Amniotic epithelial cell (primary cell): Measurements from ENCODE around the gene MCL1.
A peak's percentile ranks its signal among the peaks of the same experiment; 100 is the strongest.
"Not testable (repeated sequence)": the region's sequence is repeated elsewhere in the genome, so short reads cannot be mapped to it uniquely, and the experiment has no call there.

Experiments used
- DNase-seq: peaks from one replicate; pipeline ENCODE4 v3.0.0-alpha.2; 2010; ENCODE audit warnings: low read depth

The MCL1 gene

DNA sequence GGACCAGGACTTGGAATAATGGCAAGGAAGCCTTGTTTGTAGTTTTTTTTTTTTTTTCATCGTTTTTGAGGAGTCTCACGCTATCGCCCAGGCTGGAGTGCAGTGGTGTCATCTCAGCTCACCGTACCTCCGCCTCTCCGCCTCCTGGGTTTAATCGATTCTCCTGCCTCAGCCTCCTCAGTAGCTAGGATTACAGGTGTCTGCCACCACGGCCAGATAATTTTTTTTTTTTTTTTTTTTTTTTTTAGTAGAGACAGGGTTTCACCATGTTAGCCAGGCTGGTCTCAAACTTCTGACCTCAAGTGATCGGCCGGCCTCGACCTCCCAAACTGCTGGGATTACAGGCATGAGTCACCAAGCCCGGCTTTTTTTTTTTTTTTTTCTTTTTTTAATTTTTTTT lies 23.0 kb upstream of the MCL1 start:
- not testable (repeated sequence) for DNase-seq

DNA sequence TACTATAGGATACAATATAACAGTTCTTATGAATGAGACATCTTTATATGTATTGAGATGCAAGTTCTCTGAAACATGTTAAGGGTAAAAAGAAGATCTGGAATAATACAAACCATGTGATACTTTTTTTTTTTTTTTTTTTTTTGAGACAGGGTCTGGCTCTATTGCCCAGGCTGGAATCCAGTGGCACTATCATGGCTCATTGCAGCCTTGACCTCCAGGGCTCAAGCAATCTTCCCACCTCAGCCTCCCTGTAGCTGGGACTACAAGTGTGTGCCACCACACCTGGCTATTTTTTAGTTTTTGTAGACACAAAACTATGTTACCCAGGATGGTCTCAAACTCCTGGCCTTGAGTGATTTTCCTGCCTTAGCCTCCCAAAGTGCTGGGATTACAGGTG lies 22.1 kb upstream of the MCL1 start:
- no peak for DNase-seq

DNA sequence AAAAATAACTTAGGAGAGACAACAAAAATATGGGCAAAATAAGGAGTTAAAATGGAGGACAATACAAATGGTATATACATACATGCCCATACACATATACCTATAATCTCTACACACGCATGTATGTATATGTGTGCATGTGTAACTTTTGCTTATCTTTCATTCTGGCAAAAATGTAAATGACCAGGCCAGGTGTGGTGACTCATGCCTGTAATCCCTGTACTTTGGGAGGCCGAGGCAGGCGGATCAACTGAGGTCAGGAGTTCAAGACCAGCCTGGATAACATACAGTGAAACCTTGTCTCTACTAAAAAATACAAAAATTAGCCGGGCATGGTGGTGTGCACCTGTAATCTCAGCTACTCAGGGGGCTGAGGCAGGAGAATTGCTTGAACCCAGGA lies 18.9 kb upstream of the MCL1 start:
- not testable (repeated sequence) for DNase-seq

DNA sequence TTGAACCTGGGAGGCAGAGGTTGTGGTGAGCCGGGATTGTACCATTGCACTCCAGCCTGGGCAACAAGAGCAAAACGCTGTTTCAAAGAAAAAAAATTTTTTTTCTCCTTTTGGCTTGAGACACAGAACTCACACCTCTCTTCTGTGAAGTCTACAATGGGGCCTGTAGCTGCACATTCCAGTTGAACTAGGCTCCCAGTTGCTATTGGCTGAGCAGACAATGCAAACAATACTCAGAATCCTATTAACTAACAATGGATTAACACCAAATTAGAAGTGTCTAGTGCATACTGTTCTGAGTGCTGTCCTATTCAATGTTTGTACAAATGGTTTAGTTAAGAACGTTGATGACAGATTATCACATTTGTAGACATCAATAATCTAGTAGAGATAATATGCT lies 17.6 kb upstream of the MCL1 start:
- no peak for DNase-seq

DNA sequence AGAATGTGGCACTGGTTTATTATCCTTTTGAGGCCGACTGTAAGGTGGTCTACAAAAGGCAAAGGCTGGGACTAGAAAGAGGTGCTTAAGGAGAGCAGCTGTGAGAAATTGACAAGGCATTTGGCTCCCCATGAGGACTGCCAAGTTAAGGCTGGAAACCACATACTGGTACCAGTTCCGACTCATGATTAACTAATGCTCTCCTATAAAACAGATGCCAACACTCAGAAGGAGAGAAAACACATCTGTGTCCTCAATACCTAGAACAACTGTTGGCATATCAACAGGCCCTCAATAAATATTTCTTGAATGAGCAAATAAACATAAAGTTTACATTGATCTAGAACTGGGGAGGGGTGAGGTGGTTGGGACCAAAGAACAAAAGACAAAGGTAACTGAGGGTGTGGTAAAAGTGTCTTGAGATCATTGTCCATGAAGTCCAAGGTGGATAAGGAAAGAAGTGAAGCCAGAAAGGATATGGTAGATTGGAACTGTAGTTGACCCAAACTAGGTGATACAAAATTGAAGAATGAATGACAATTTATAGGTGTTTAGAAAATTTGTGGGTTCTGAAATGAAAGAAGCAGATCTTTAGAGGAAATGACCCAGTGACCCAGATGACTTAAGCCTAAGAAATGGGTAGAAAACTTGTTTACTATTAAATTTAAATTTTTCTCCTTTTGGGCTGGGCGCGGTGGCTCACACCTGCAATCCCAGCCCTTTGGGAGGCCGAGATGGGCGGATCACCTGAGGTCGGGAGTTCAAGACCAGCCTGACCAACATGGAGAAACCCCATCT lies 16.9 kb upstream of the MCL1 start:
- DNase-seq: peak; percentile 91

DNA sequence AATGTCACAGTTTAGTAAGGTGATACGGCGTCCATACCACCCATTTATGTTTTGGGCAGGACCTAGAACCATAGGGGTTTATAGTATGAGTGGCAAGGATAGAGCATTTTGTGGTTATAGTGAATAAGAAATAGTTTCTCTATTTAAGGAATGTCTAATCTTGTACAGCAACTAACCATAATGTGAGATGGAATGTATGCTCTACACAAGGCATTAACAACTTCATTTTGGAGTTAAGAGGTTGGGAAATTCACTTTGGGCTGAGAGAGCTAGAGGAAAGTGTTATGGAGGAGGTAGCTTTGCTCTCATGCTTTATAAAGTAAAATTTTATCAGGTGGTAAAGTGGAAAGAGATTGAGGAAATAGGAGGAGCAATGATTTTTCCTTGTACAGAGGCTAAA lies 3.0 kb upstream of the MCL1 start:
- DNase-seq: peak; percentile 69

DNA sequence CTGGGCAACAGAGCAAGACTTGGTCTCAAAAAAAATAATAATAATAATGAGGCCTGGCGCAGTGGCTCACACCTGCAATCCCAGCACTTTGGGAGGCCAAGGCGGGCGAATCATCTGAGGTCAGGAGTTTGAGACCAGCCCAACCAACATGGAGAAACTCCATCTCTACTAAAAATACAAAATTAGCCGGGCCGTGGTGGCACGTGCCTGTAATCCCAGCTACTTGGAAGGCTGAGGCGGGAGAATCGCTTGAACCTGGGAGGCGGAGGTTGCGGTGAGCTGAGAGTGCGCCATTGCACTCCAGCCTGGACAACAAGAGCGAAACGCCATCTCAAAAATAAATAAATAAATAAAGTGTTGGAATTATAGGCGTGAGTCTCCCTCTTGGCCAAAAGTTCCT lies 2.6 kb upstream of the MCL1 start:
- DNase-seq: not testable (repeated sequence)

DNA sequence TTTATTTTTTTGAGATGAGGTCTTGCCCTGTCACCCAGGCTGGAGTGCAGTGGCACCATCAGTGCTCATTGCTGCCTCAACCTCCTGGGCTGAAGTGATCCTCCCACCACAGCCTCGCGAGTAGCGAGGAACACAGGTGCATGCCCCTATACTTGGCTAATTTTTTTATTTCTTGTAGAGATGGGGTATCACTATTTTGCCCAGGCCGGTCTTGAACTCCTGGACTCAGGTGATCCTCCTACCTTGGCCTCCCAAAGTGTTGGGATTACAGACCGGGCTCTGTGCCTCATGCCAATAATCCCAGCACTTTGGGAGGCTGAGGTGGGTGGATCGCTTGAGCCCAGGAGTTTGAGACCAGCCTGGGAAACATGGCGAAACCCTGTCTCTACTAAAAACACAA lies 2.0 kb upstream of the MCL1 start:
- not testable (repeated sequence) for DNase-seq

DNA sequence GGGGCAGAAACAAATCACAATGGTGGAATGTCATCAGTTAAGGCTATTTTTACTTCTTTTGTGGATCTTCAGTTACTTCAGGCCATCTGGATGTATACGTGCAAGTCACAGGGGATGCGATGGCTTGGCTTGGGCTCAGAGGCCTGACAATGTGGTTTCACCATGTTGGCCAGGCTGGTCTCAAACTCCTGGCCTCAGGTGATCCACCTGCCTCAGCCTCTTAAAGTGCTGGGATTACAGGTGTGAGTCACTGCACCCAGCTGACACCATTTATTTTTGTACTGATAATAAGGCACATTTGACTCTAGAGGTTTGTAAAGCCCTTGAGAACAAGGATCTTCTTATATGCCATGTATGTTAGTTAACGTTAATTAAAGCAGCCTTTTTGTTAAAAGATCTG lies 1.6 kb upstream of the MCL1 start:
- DNase-seq: not testable (repeated sequence)

DNA sequence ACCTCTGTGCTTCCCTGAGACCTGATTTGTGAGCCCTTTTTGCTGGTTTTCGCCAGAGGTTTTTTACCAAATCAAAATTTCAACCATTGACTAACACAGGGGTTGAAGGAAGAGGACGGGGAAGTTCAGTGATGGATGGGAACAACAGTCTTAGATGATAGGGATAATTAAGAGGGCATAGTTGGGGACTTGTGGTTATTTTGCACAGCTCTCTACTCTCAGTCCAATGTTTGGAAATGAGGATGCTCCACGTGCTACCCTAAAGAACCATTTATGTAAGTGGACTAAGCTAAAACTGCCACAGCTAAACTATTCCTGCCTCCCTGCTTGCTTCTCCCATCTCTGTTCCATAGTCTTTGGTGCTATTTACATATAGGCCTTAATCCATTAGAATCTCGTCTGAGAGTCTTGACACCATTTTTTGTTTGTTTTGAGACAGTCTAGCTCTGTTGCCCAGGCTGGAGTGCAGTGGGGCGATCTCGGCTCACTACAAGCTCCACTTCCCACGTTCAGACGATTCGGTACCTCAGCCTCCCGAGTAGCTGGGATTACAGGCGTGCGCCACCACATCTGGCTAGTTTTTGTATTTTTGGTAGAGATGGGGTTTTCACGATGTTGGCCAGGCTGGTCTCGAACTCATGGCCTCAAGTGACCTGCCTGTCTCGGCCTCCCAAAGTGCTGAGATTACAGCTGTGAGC lies 684 bp upstream of the MCL1 start:
- DNase-seq: no peak

DNA sequence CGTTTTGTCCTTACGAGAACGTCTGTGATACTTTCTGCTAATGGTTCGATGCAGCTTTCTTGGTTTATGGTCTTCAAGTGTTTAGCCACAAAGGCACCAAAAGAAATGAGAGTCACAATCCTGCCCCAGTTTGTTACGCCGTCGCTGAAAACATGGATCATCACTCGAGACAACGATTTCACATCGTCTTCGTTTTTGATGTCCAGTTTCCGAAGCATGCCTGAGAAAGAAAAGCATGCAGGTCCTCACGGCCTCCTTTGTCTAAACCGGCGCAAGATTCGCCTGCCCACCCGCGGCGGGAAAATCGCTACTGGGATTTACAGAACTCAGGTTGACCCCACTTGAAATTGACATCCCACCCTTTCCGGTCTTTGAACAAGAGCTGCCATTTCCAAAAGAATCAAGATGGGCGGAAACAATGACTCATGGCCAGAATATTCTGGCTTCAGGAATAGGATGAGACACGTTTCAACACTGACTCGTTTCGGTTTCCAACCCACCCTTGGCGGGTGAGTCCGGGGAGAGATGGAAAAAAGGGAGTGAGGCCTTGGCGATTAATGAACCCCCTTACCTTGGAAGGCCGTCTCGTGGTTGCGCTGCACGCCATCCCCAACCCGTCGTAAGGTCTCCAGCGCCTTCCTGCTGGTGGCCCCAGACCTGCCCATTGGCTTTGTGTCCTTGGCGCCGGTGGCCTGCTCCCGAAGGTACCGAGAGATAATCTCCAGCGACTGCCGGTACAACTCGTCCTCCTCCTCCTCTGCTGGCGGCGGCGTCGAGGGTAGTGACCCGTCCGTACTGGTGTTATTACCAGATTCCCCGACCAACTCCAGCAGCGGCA lies 919 bp downstream of the MCL1 start:
- DNase-seq: peak; percentile 85

DNA sequence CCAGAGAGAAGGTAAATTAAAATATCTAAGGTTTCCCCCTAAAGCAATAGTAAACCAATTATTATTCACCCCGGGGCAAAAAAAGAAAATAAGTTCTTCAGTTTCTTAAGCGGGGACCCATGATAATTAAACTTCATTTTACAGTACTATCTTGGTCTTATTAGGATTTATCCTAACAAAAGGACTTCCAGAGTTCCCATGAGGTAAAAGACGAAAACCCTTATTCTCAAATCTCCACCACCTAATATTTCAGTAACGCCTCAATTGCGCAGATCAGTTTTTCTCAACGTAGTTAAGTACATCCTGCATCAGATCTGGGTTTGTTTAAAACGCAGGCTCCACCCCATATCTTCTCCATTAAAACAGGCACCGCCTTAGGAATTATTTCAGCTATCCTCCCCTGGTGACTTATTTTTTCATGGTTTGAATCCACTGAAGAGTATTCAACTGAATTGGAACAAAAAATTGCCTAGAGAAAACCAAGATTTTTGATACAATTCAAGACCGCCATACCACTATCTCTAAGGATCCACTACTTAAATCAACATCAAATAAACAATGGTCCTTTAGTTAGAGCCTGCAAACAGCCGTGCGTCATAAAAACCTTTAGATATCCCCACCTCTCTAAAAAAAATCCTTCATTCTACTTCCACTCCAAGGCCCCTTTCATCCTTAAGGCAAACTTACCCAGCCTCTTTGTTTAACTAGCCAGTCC lies 1.7 kb downstream of the MCL1 start:
- DNase-seq: peak; percentile 52

DNA sequence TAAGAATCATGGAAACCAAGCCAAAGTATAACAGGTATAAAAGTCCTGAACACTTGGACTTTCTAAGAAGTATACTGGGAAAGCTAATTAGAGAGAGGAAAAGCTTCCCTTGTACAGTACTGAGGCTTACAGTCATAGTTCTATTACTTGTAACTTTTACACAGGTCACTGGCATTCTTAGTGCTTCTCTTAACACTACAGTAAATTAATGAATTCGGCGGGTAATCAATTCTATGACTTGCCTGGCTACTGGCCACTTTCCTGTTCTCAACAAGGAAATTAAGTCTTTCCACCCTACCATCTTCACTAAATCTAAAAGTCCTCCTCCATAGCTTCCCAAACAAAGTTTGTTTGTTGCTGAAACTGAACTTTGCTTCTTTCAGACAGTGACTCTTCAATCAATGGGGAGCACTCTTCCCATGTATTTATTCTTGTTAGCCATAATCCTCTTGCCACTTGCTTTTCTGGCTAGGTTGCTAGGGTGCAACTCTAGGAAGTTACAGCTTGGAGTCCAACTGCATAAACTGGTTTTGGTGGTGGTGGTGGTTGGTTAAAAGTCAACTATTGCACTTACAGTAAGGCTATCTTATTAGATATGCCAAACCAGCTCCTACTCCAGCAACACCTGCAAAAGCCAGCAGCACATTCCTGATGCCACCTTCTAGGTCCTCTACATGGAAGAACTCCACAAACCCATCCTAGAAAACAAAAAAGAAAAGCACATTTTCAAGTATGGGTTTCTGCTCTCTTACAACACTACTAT lies 2.4 kb downstream of the MCL1 start:
- DNase-seq: peak; percentile 36

DNA sequence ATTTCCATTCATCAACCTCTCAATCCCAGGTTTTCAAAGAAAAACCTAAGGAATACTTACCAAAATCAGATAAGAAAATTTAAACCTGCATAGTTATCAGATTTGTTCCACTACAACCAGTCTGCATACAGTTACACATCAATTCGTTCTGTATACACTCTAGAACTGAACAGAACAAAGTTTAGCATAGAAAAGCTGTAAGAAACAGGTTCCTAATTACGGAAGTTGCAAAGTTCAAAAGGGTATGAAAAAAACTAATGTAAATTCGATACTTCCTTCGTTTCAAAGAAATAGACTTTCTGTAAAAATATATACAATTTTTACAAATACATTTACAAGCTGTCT lies 3.1 kb downstream of the MCL1 start:
- no peak for DNase-seq

DNA sequence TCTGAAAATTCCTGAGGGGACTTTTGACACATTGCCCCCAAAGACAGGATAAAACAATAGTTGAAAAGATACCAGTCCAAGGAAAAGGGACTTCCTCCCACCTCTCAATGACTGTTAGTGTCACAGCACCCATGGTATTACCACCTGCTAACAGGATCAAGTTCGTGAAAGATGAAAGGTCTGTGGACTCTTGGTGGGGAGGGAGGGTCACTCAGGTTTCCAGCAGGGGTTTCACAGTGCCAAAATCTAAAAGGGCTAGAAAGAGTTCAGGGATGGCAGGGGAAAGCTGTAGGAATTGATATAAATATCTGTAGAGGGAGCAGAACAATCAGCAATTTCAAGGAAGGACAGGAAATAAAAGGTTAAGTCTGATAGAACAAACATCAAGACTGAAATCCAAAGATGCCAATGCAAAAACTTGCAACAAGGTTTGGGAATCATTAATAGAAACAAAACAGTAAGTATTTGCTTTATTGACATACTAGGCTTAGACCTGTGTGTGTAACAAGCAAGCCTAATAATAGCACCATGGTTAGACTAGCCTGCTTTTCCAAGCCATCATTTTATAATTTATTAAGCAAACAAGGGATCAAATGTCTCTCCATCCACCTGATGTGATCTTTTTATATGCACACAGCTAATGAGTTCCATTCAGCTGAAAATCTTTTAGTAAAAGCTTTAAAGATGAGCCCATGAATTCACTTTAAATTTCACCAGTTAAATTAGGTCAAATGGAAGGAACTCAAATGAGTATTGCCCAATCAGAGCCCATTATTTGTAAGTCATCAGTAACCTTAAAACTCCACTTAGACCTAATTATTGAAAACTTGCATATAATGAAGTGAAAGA lies 3.7 kb downstream of the MCL1 start:
- peak; percentile 48 for DNase-seq

DNA sequence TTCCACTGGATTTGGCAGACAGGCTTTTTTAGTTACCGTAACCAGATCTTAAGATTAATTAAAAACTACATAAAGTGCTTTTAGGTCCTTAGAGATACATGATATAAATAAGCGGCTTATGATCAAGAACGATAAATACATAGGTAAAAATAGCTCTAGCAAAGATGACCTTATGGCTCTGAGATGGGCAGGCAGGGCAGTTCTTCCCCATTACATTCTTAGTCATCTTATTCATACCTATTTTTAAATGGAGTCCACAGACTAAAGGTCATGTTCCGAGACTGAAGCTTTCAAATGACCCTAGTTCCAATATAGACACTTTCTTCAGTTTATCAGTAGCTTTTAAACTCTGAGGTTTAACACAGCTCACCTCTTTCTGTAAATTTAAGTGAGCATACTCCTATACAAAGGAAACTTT lies 4.3 kb downstream of the MCL1 start:
- peak; percentile 31 for DNase-seq

DNA sequence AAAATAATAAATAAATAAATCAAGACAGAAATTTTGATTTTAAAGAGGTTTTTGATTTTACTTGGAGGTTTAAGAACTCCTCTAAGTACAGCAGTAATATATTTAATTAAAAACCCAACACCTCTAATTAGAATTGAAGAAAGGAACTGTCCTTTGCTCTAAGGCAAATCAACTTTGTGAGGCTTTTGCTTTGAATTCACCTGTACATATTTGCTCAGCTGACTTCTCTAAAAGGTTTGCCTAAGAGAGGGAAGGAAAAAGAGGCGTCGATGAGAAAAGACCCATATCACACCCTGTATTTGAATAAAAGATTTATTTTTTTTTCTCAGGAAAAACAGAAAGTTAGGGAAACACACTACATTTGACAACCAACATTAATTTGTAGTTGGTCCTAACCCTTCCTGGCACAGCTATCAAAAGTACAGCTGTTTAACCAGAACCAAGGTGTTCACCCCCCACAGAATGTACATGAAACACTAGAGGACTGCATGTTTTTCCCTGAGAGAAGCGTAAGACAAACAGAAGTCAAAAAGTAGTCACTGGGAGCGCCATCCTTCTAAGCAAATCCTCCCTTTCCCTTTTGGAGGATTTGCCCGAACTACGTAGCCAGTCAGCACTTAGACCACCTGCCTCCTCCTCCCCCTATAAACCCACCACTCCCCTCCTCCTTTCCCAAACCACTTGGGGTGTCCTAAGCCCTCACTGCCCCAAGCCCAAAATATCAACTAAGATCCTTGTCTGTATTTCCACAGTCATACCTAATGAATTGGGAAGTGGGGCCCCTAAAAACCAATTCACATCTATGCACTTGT lies 4.9 kb downstream of the MCL1 start:
- peak; percentile 41 for DNase-seq

DNA sequence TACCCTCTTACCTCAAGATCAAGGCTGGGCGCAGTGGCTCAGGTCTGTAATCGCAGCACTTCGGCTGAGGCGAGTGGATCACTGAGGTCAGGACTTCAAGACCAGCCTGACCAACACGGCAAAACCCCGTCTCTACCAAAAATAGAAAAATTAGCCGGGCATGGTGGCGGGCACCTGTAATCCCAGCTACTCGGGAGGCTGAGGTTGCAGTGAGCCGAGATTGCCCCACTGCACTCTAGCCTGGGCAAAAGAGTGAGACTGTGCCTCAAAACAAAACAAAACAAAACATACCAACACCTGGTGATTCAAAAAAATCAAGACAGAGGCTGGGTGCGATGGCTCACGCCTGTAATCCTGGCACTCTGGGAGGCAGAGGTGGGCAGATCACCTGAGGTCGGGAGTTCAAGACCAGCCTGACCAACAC lies 5.8 kb downstream of the MCL1 start:
- peak; percentile 3 for DNase-seq

DNA sequence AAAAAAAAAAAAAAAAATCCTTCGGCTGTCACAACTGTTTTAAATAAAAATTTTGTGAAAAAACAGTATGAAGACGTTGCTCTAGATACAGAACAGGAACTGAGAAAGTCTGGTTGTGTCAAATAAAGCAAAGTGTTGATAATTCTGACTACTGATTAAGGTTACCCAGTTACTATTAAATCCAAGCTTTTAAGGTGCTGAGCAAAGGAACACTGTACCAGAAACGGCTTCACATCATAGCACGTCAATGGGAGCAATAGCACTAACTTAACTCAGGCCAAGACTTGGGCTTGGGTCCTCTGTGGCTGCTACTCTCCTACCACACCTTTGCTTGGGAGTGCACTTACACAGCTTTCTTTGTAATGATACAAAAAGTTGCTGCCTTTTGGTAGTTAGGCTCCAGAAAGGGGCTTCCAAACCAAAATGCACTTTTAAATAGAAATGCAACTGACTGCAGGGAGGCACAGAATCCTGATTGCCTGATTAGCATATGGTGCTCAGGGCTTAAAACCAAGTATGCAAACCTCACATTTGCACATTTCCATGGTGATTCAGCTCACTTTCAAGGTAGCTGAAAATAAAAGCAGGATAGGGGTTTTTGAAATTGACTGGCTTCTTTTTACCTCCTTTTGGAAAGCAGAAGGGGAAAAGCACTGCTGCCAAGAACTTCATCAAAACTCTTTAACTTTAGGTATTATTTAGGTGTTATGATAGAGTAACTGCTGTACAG lies 6.3 kb downstream of the MCL1 start:
- DNase-seq: peak; percentile 42
